Measurements from ENCODE around the gene SLCO3A1.

DNA sequence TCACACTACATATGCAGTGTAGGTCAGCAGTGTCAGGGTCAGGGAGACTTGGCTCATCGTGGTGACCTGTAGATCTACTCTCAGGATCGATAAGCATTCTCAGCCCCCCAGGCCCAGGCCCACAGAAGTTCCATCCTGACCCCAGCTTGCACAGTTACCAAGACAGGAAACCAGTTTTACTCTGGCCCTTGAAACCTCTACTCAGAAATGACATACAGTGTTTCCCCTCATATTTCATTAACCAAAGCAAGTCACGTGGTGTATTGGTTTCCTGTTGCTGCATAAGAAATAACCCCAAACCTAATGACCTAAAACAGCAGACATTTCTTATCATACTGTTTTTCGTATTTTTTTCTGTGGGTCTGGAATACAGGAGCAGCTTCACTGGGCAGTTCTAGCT lies 242.2 kb downstream of the SLCO3A1 start:
- TF ChIP-seq, protein P1, sequence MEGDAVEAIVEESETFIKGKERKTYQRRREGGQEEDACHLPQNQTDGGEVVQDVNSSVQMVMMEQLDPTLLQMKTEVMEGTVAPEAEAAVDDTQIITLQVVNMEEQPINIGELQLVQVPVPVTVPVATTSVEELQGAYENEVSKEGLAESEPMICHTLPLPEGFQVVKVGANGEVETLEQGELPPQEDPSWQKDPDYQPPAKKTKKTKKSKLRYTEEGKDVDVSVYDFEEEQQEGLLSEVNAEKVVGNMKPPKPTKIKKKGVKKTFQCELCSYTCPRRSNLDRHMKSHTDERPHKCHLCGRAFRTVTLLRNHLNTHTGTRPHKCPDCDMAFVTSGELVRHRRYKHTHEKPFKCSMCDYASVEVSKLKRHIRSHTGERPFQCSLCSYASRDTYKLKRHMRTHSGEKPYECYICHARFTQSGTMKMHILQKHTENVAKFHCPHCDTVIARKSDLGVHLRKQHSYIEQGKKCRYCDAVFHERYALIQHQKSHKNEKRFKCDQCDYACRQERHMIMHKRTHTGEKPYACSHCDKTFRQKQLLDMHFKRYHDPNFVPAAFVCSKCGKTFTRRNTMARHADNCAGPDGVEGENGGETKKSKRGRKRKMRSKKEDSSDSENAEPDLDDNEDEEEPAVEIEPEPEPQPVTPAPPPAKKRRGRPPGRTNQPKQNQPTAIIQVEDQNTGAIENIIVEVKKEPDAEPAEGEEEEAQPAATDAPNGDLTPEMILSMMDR (conservative IDR thresholded peaks at IDR 0.05) = no peak
- no peak for TF ChIP-seq EZH2 (IDR thresholded peaks at IDR 0.05; ENCODE audit: low read depth)

Measured in PC-9 (cell line).